Spleen (tissue), 11 donors: Measurements from ENCODE around the gene SCRN2. TPM values are rescaled to one million over a fixed set of nuclear protein-coding genes. Genes with fewer than 3 reads are reported as not detected.

ENCODE experiments used
- DNase-seq: peaks from one replicate; pipeline ENCODE4 v3.0.0-alpha.2; 2020
- H3K27ac ChIP-seq, 8 donors: fragments of 200-600 bp; sonication (generic) in 7 of 8; 1 replicate in 4 of 8; 2 replicates in 4 of 8; pipeline versions ENCODE4 v1.5.0 to v1.8.0; 2016 to 2021; ENCODE audit warnings: inconsistent platforms in 4 of 8, mild to moderate bottlenecking in 4 of 8, moderate library complexity in 1 of 8
- H3K27me3 ChIP-seq, 7 donors: fragments of 200-600 bp; sonication (generic) in 6 of 7; replicated peaks in 1 of 7; 1 replicate in 4 of 7; 2 replicates in 3 of 7; pipeline versions ENCODE4 v1.5.0 to v1.8.0; 2016 to 2021; ENCODE audit warnings: inconsistent platforms in 3 of 7, mild to moderate bottlenecking in 1 of 7
- H3K36me3 ChIP-seq, 6 donors: fragments of 200-600 bp; sonication (generic) in 5 of 6; 1 replicate in 4 of 6; 2 replicates in 2 of 6; pipeline versions ENCODE4 v1.5.0 to v1.8.0; 2016 to 2021; ENCODE audit warnings: inconsistent platforms in 2 of 6
- H3K4me1 ChIP-seq, 6 donors: fragments of 200-600 bp; sonication (generic) in 5 of 6; 1 replicate in 3 of 6; 2 replicates in 3 of 6; pipeline versions ENCODE4 v1.5.0 to v1.8.0; 2016 to 2021; ENCODE audit warnings: inconsistent platforms in 3 of 6
- H3K4me3 ChIP-seq, 8 donors: fragments of 200-600 bp; sonication (generic) in 7 of 8; 1 replicate in 4 of 8; 2 replicates in 4 of 8; pipeline versions ENCODE4 v1.5.0 to v1.8.0; 2016 to 2021; ENCODE audit warnings: inconsistent platforms in 4 of 8, mild to moderate bottlenecking in 4 of 8, moderate library complexity in 2 of 8
- H3K9me3 ChIP-seq, 8 donors: fragments of 200-600 bp; sonication (generic) in 7 of 8; 1 replicate in 4 of 8; 2 replicates in 4 of 8; pipeline versions ENCODE4 v1.5.0 to v1.8.0; 2016 to 2021; ENCODE audit warnings: inconsistent platforms in 4 of 8
- CTCF ChIP-seq, 11 experiments: fragments of 200-600 bp in 7 of 11; fragments of 450-650 bp in 4 of 11; sonication (generic) in 4 of 11; IDR thresholded peaks in 8 of 11; conservative IDR thresholded peaks in 3 of 11; 1 replicate in 7 of 11; 2 replicates in 4 of 11; pipeline versions ENCODE4 v1.4.0 to v1.8.0; 2016 to 2021; ENCODE audit warnings: antibody characterized with exemption in 11 of 11, inconsistent platforms in 4 of 11, mild to moderate bottlenecking in 1 of 11
- POLR2A ChIP-seq, 3 donors: fragments of 450-650 bp; IDR thresholded peaks; one replicate each; pipeline ENCODE4 v1.5.1; 2017; ENCODE audit warnings: antibody characterized with exemption in 3 of 3, mild to moderate bottlenecking in 1 of 3
- POLR2AphosphoS5 ChIP-seq, 3 donors: sonication (generic); formaldehyde crosslinking; IDR thresholded peaks; one replicate each; pipeline ENCODE4 v1.5.1; 2017; ENCODE audit warnings: antibody characterized with exemption in 3 of 3
- WGBS, 5 donors: extraction: QIAGEN DNeasy Blood & Tissue Kit in 3 of 5; methylation state at CpG; one replicate each; pipeline versions ENCODE4 v1.1.5 to v1.1.7; 2013 to 2018; 5-methylcytosine and 5-hydroxymethylcytosine counted together
- intact Hi-C: fragments of 100-400 bp; cut with DNase I; formaldehyde crosslinking; loops from one replicate; pipeline ENCODE4 v1.15.0; 2023; ENCODE audit warnings: low total_unique reads
- polyA plus RNA-seq, 3 donors: library from polyadenylated mRNA; stranded (reverse); fragments of 200-250 nt; gene quantifications; one replicate each; pipeline ENCODE4 v1.2.1, GENCODE V29; 2013
- total RNA-seq, 7 donors: library from RNA; depleted of rRNA in 3 of 7; stranded (reverse); fragments of >200 nt in 3 of 7; fragmentation: NEBNext Ultra II Directional in 4 of 7; extraction: Animal tissue kit (Norgen Biotek cat#: 25700) in 4 of 7; gene quantifications; one replicate each; pipeline versions ENCODE4 v1.1.0 to v1.2.1, GENCODE V29; 2016 to 2021
- donor health status: healthy with polysubstance abuse.
- donor health status: DM: no; HTN: no; CAD: no; lungs with moderate emphysema.
- donor health status: DM: no; HTN: no; CAD: no.
- donor health status: Bipolar disorder and iron deficiency.
- donor health status: healthy.
- donor health status: DM: no; HTN: no; CAD: no.
- donor health status: DM: yes; HTN: yes; CAD: no.

SCRN2 gene
- total and polyA plus RNA-seq, 10 donors: 37.5 to 59.4 (median 49.7) TPM

- no peaks in the 10 kb centered on the region for H3K36me3 ChIP-seq
- H3K27me3 ChIP-seq: no peaks in the 10 kb centered on the region
- no peaks in the 10 kb centered on the region for H3K9me3 ChIP-seq
- intact Hi-C loops: no loop called here
- 63 to 70% (median 68%) methylated on average over 9 to 11 of the region's 11 CpGs for WGBS, 5 donors
- H3K4me3 ChIP-seq: no peak overlapping the region
- peaks cover 7 to 52% (median 28%) of the 10 kb centered on the region in 6 donors for H3K4me1 ChIP-seq
- no peak for DNase-seq
- H3K27ac ChIP-seq: peak overlapping the region in 1 of 8 donors; percentile 25
- TF ChIP-seq POLR2AphosphoS5 (IDR thresholded peaks at IDR 0.05) (no peak), POLR2A (IDR thresholded peaks at IDR 0.05) (no peak), CTCF (IDR thresholded peaks at IDR 0.05 in 8 of 11, conservative IDR thresholded peaks at IDR 0.05 in 3 of 11) (no peak)
Measured at GRCh38 chr17:47884905-47885730, 44.0 kb upstream of the SCRN2 start.

- Histone ChIP-seq H3K36me3 (no peaks in the 10 kb centered on the region), H3K27me3 (no peaks in the 10 kb centered on the region), H3K4me1 (peaks cover 7 to 45% (median 24%) of the 10 kb centered on the region in 6 donors), H3K4me3 (no peak overlapping the region), H3K9me3 (no peaks in the 10 kb centered on the region), H3K27ac (no peak overlapping the region)
- TF ChIP-seq POLR2AphosphoS5 (IDR thresholded peaks at IDR 0.05) (no peak), POLR2A (IDR thresholded peaks at IDR 0.05) (no peak), CTCF (IDR thresholded peaks at IDR 0.05 in 8 of 11, conservative IDR thresholded peaks at IDR 0.05 in 3 of 11) (no peak)
- DNase-seq: no peak
- WGBS, 5 donors: 50 to 67% (median 53%) methylated on average over 5 of the region's 5 CpGs
- intact Hi-C loops: no loop called here
Measured at GRCh38 chr17:47884427-47884740, 43.3 kb upstream of the SCRN2 start.

- Histone ChIP-seq H3K27me3 (peaks cover 0 to 6% (median 0%) of the 10 kb centered on the region in 7 donors), H3K4me1 (peaks cover 7 to 44% (median 24%) of the 10 kb centered on the region in 6 donors), H3K36me3 (no peaks in the 10 kb centered on the region), H3K4me3 (no peak overlapping the region), H3K27ac (peak overlapping the region in 1 of 8 donors; percentile 38), H3K9me3 (no peaks in the 10 kb centered on the region)
- intact Hi-C loops: no loop called here
- TF ChIP-seq CTCF (IDR thresholded peaks at IDR 0.05 in 8 of 11, conservative IDR thresholded peaks at IDR 0.05 in 3 of 11): no peak
- no peak for TF ChIP-seq POLR2AphosphoS5 (IDR thresholded peaks at IDR 0.05)
- TF ChIP-seq POLR2A (IDR thresholded peaks at IDR 0.05): no peak
- WGBS, 5 donors: 70 to 83% (median 77%) methylated on average over 9 of the region's 9 CpGs
- DNase-seq: no peak
Measured at GRCh38 chr17:47883589-47884426, 42.7 kb upstream of the SCRN2 start.
